K562 (cell line): ENCODE data around the gene CDC6. TPM values are rescaled to one million over a fixed set of nuclear protein-coding genes. Genes with fewer than 3 reads are reported as not detected.

Experiments used
- CEBPG ChIP-seq, 3 experiments: fragments of 200-800 bp in 1 of 3; sonication (Bioruptor generic) in 1 of 3; sonication (generic) in 1 of 3; formaldehyde crosslinking in 1 of 3; IDR thresholded peaks in 2 of 3; conservative IDR thresholded peaks in 1 of 3; 2 replicates each; pipeline versions ENCODE4 v1.6.1 to v1.8.0; 2016 to 2022; ENCODE audit warnings: missing compliant biosample characterization in 2 of 3, missing genetic modification characterization in 2 of 3, mild to moderate bottlenecking in 1 of 3, missing genetic modification reagents in 1 of 3
- CREB3L1 ChIP-seq: fragments of 450-650 bp; IDR thresholded peaks from 2 replicates; pipeline ENCODE4 v1.6.1; 2014; ENCODE audit warnings: low read depth, mild to moderate bottlenecking, moderate library complexity, borderline replicate concordance
- CTCF ChIP-seq, 3 experiments: IDR thresholded peaks in 2 of 3; conservative IDR thresholded peaks in 1 of 3; 2 replicates each; pipeline ENCODE4 v1.5.1; 2011 to 2012; ENCODE audit warnings: low read length in 3 of 3, mild to moderate bottlenecking in 3 of 3, control low read depth in 2 of 3, improper control_type of control experiment in 1 of 3, inconsistent platforms in 1 of 3, low read depth in 1 of 3, mixed read lengths in 1 of 3, moderate library complexity in 1 of 3; ENCODE audit not compliant: insufficient read depth in 2 of 3
- CXXC5 ChIP-seq: fragments of 250-450 bp; sonication (Bioruptor Pico); IDR thresholded peaks from 2 replicates; pipeline ENCODE4 v1.8.0; 2022; ENCODE audit warnings: inconsistent platforms, mild to moderate bottlenecking, moderate library complexity
- JUNB ChIP-seq: fragments of 450-650 bp; formaldehyde crosslinking; conservative IDR thresholded peaks from 2 replicates; pipeline ENCODE4 v1.4.0; 2020; ENCODE audit warnings: mild to moderate bottlenecking
- RBFOX2 ChIP-seq: fragments of 200-400 bp; formaldehyde crosslinking; IDR thresholded peaks from 2 replicates; pipeline ENCODE4 v1.6.1; 2017; ENCODE audit warnings: low read depth, mild to moderate bottlenecking, low read length, moderate library complexity
- SMAD2 ChIP-seq: fragments of 150-350 bp; IDR thresholded peaks from 2 replicates; pipeline ENCODE4 v1.6.1; 2014; ENCODE audit warnings: low read depth, mild to moderate bottlenecking, low read length
- THRAP3 ChIP-seq: fragments of 450-650 bp; IDR thresholded peaks from 2 replicates; pipeline ENCODE4 v1.6.1; 2016; ENCODE audit warnings: mild to moderate bottlenecking, inconsistent platforms, borderline replicate concordance
- ZBTB9 ChIP-seq: fragments of 450-650 bp; formaldehyde crosslinking; IDR thresholded peaks from 2 replicates; pipeline ENCODE4 v1.4.0; 2020; ENCODE audit warnings: mild to moderate bottlenecking, moderate library complexity
- ZC3H4 ChIP-seq: sonication (generic); formaldehyde crosslinking; IDR thresholded peaks from 2 replicates; pipeline ENCODE4 v1.9.0; 2021; ENCODE audit warnings: missing genetic modification reagents, borderline replicate concordance
- polyA plus RNA-seq, 8 experiments: library from polyadenylated mRNA; depleted of rRNA in 4 of 8; stranded (reverse) in 5 of 8; unstranded in 3 of 8; fragments of >200 nt; fragmentation: Nextera tagmentation in 2 of 8; fragmentation: Illumina TruSeq in 1 of 8; extraction: Ambion mirVana in 2 of 8; extraction: Trizol in 1 of 8; gene quantifications; 2 replicates each; pipeline versions ENCODE4 v1.2.1 to v1.2.3, GENCODE V29; 2011 to 2014; ENCODE audit warnings: inconsistent platforms in 1 of 8, missing spikeins in 1 of 8
- total RNA-seq, 7 experiments: library from RNA; depleted of rRNA in 6 of 7; stranded (reverse); fragments of >200 nt in 6 of 7; fragmentation: Illumina TruSeq in 2 of 7; extraction: Trizol in 2 of 7; gene quantifications; 2 replicates each; pipeline versions ENCODE4 v1.2.1 to v1.2.3, GENCODE V29; 2011 to 2021; ENCODE audit warnings: low replicate concordance in 1 of 7
- TF ChIP-seq, protein P1 (sequence below): fragments of 450-650 bp; IDR thresholded peaks from 2 replicates; pipeline ENCODE4 v1.6.1; 2017; ENCODE audit warnings: antibody characterized with exemption, mild to moderate bottlenecking
- TF ChIP-seq, protein P2 (sequence below): sonication (generic); formaldehyde crosslinking; IDR thresholded peaks from 2 replicates; pipeline ENCODE4 v1.4.0; 2020; ENCODE audit warnings: mild to moderate bottlenecking, missing genetic modification reagents

CDC6 gene
- total and polyA plus RNA-seq, 9 of the 15 experiments (the other 6 are each of a cell fraction or from before 2014, with no cell fraction given) = 29.6 to 141 (median 106) TPM

DNA sequence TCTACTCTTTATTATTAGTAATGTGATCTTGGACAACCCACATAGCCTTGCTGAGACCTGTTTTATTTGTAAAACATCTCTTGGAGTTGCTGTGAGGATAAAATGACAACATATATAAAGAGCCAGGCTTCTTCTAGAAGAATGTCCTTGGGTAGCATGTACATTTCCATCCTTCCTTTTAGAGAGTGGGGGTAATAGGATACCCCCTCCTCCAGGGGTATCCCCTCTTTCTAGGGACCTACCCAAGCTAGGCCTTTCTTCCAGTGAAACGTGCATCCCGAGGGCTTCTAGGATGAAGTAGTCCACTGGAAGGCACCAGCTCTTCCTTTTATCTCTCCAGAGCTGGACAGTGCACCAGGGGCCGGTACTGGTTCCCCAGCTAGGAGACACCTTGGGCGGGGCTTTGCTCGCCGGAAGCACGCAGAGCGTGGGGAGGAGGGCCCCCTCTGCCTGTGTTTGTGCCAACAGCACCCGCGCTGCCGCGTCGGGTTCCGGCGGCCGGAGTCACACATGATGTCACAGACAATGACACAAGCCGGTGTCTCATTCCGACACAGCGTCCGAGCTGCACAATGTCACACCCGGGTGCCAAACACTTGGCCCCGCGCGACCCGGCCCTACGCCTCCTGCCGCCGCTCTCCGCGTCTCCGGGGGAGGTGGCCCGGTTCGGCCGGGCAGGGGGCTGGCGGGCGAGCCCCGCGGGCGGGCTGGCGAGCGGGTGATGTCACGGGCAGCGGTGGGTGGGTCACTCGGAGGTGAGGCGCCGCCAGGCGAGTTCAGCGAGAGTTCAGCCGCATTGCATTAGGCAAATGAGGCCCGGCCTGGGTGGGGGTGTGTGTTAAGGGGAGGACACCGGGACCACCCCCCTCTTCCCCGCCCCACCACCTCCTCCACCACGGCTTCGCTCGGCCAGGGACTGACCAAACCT is 53.5 kb downstream of the CDC6 start (continued):
- TF ChIP-seq, protein P1, sequence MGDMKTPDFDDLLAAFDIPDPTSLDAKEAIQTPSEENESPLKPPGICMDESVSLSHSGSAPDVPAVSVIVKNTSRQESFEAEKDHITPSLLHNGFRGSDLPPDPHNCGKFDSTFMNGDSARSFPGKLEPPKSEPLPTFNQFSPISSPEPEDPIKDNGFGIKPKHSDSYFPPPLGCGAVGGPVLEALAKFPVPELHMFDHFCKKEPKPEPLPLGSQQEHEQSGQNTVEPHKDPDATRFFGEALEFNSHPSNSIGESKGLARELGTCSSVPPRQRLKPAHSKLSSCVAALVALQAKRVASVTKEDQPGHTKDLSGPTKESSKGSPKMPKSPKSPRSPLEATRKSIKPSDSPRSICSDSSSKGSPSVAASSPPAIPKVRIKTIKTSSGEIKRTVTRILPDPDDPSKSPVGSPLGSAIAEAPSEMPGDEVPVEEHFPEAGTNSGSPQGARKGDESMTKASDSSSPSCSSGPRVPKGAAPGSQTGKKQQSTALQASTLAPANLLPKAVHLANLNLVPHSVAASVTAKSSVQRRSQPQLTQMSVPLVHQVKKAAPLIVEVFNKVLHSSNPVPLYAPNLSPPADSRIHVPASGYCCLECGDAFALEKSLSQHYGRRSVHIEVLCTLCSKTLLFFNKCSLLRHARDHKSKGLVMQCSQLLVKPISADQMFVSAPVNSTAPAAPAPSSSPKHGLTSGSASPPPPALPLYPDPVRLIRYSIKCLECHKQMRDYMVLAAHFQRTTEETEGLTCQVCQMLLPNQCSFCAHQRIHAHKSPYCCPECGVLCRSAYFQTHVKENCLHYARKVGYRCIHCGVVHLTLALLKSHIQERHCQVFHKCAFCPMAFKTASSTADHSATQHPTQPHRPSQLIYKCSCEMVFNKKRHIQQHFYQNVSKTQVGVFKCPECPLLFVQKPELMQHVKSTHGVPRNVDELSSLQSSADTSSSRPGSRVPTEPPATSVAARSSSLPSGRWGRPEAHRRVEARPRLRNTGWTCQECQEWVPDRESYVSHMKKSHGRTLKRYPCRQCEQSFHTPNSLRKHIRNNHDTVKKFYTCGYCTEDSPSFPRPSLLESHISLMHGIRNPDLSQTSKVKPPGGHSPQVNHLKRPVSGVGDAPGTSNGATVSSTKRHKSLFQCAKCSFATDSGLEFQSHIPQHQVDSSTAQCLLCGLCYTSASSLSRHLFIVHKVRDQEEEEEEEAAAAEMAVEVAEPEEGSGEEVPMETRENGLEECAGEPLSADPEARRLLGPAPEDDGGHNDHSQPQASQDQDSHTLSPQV = no peak; the same call in 1 of the 2 replicates
- no peak for TF ChIP-seq CEBPG (CRISPR knock-in tag; IDR thresholded peaks at IDR 0.05)
- TF ChIP-seq CEBPG (tag; conservative IDR thresholded peaks at IDR 0.05 in 1 of 2, IDR thresholded peaks at IDR 0.05 in 1 of 2) = 0 out of 4 replicates have a peak, but pooled peaks of 1 of the 2 experiments have one; percentile 11
- peak; percentile 18 to 43 (median 33); a peak in 3 of 6 replicates for TF ChIP-seq CTCF (IDR thresholded peaks at IDR 0.05 in 2 of 3, conservative IDR thresholded peaks at IDR 0.05 in 1 of 3; ENCODE audit: insufficient read depth in 2 of 3, low read depth in 1 of 3, low read length in 3 of 3)
- TF ChIP-seq ZC3H4 (CRISPR knock-in tag) = peak; percentile 44; the same call in 1 of the 2 replicates
- no peak for TF ChIP-seq THRAP3
- peak; percentile 82 for TF ChIP-seq RBFOX2
- TF ChIP-seq ZBTB9 = no peak
- TF ChIP-seq JUNB (CRISPR knock-in tag) = no peak
- TF ChIP-seq, protein P2, sequence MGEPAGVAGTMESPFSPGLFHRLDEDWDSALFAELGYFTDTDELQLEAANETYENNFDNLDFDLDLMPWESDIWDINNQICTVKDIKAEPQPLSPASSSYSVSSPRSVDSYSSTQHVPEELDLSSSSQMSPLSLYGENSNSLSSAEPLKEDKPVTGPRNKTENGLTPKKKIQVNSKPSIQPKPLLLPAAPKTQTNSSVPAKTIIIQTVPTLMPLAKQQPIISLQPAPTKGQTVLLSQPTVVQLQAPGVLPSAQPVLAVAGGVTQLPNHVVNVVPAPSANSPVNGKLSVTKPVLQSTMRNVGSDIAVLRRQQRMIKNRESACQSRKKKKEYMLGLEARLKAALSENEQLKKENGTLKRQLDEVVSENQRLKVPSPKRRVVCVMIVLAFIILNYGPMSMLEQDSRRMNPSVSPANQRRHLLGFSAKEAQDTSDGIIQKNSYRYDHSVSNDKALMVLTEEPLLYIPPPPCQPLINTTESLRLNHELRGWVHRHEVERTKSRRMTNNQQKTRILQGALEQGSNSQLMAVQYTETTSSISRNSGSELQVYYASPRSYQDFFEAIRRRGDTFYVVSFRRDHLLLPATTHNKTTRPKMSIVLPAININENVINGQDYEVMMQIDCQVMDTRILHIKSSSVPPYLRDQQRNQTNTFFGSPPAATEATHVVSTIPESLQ (CRISPR knock-in tag) = no peak
- peak; percentile 79 for TF ChIP-seq CXXC5 (CRISPR knock-in tag)
- TF ChIP-seq SMAD2 = no peak
- TF ChIP-seq CREB3L1 = peak; percentile 79; the same call in 1 of the 2 replicates
